Keratinocyte (primary cell): ENCODE data around the gene SNPH. TPM values are rescaled to one million over a fixed set of nuclear protein-coding genes. Genes with fewer than 3 reads are reported as not detected.

Experiments used
- DNase-seq: peaks from one replicate; pipeline ENCODE4 v3.0.0-alpha.2; 2011; ENCODE audit warnings: low read depth, missing footprints, low spot score
- FAIRE-seq: peaks from 2 replicates; lab custom pipeline; 2011; peaks lifted over from hg19 to GRCh38; lab: Jason Lieb, UNC
- H2AFZ ChIP-seq: 2 replicates; pipeline ENCODE4 v1.6.0; 2012; ENCODE audit warnings: low read length, control low read depth, inconsistent platforms; ENCODE audit not compliant: control insufficient read depth
- H3K27ac ChIP-seq: 2 replicates; pipeline ENCODE4 v1.5.1; 2011; ENCODE audit warnings: low read length; ENCODE audit not compliant: control insufficient read depth, insufficient read depth
- H3K27me3 ChIP-seq: 3 replicates; pipeline ENCODE4 v1.6.0; 2011; ENCODE audit warnings: low read length; ENCODE audit not compliant: control insufficient read depth, insufficient read depth; ENCODE audit errors: extremely low read depth
- H3K36me3 ChIP-seq, 2 experiments: 2 replicates in 1 of 2; 3 replicates in 1 of 2; pipeline ENCODE4 v1.5.1; 2011; ENCODE audit warnings: low read length in 2 of 2, mild to moderate bottlenecking in 1 of 2; ENCODE audit not compliant: control insufficient read depth in 2 of 2, insufficient read depth in 2 of 2; ENCODE audit errors: extremely low read depth in 1 of 2
- H3K4me1 ChIP-seq: 3 replicates; pipeline ENCODE4 v1.5.1; 2011; ENCODE audit warnings: low read length; ENCODE audit not compliant: control insufficient read depth, insufficient read depth; ENCODE audit errors: extremely low read depth
- H3K4me2 ChIP-seq: 3 replicates; pipeline ENCODE4 v1.6.0; 2011; ENCODE audit warnings: low read depth, low read length; ENCODE audit not compliant: control insufficient read depth, insufficient read depth; ENCODE audit errors: extremely low read depth
- H3K4me3 ChIP-seq, 3 experiments: fragments of 200-600 bp in 1 of 3; sonication (generic) in 1 of 3; 2 replicates in 2 of 3; 3 replicates in 1 of 3; pipeline ENCODE4 v1.5.1; 2011 to 2016; ENCODE audit warnings: low read length in 3 of 3, mild to moderate bottlenecking in 3 of 3, control low read depth in 2 of 3, inconsistent platforms in 1 of 3, low read depth in 1 of 3, mixed read lengths in 1 of 3, mixed run types in 1 of 3, moderate library complexity in 1 of 3; ENCODE audit not compliant: control insufficient read depth in 2 of 3, insufficient read depth in 2 of 3; ENCODE audit errors: extremely low read depth in 1 of 3
- H3K79me2 ChIP-seq: 2 replicates; pipeline ENCODE4 v1.6.0; 2012; ENCODE audit warnings: low read length; ENCODE audit not compliant: control insufficient read depth, insufficient read depth
- H3K9ac ChIP-seq: 3 replicates; pipeline ENCODE4 v1.6.0; 2011; ENCODE audit warnings: low read length; ENCODE audit not compliant: control insufficient read depth, insufficient read depth; ENCODE audit errors: extremely low read depth
- H3K9me1 ChIP-seq: 3 replicates; pipeline ENCODE4 v1.6.0; 2011; ENCODE audit warnings: low read length; ENCODE audit not compliant: control insufficient read depth, insufficient read depth; ENCODE audit errors: extremely low read depth
- H3K9me3 ChIP-seq: 2 replicates; pipeline ENCODE4 v1.5.1; 2012; ENCODE audit warnings: low read depth, low read length; ENCODE audit not compliant: control insufficient read depth
- H4K20me1 ChIP-seq: 3 replicates; pipeline ENCODE4 v1.6.0; 2011; ENCODE audit warnings: low read length; ENCODE audit not compliant: control insufficient read depth, insufficient read depth; ENCODE audit errors: extremely low read depth
- EZH2 ChIP-seq: IDR thresholded peaks from one replicate; pipeline ENCODE4 v1.6.1; 2012; ENCODE audit warnings: inconsistent platforms, mild to moderate bottlenecking, low read length, moderate library complexity
- dilution Hi-C: fragments of 300-500 bp; cut with MboI; formaldehyde crosslinking; loops from one replicate; pipeline ENCODE4 v1.7.0; 2020; ENCODE audit warnings: low sequenced_read_pairs; ENCODE audit not compliant: extremely low pct_ligation_motif_present
- polyA plus RNA-seq, 5 experiments: library from polyadenylated mRNA; depleted of rRNA in 3 of 5; stranded (reverse) in 3 of 5; stranded (forward) in 1 of 5; unstranded in 1 of 5; fragments of >200 nt; gene quantifications; 1 replicate in 1 of 5; 2 replicates in 3 of 5; 3 replicates in 1 of 5; pipeline versions ENCODE4 v1.2.1 to v1.2.3, GENCODE V29; 2011 to 2012; ENCODE audit warnings: missing spikeins in 2 of 5, low read depth in 1 of 5, low replicate concordance in 1 of 5
- TF ChIP-seq, protein P1 (sequence below), 3 experiments: IDR thresholded peaks in 1 of 3; conservative IDR thresholded peaks in 1 of 3; optimal IDR thresholded peaks in 1 of 3; 2 replicates in 2 of 3; 3 replicates in 1 of 3; pipeline versions ENCODE3 to v1.5.1; 2011; ENCODE audit warnings: low read length in 3 of 3, mild to moderate bottlenecking in 3 of 3, moderate library complexity in 2 of 3, control low read depth in 1 of 3, inconsistent platforms in 1 of 3; ENCODE audit not compliant: insufficient read depth in 2 of 3; ENCODE audit errors: extremely low read depth in 1 of 3

Gene SNPH
- polyA plus RNA-seq, 1 donor (not counting 4 experiments of a cell fraction or from before 2014, with no cell fraction given): 1.3 TPM

DNA sequence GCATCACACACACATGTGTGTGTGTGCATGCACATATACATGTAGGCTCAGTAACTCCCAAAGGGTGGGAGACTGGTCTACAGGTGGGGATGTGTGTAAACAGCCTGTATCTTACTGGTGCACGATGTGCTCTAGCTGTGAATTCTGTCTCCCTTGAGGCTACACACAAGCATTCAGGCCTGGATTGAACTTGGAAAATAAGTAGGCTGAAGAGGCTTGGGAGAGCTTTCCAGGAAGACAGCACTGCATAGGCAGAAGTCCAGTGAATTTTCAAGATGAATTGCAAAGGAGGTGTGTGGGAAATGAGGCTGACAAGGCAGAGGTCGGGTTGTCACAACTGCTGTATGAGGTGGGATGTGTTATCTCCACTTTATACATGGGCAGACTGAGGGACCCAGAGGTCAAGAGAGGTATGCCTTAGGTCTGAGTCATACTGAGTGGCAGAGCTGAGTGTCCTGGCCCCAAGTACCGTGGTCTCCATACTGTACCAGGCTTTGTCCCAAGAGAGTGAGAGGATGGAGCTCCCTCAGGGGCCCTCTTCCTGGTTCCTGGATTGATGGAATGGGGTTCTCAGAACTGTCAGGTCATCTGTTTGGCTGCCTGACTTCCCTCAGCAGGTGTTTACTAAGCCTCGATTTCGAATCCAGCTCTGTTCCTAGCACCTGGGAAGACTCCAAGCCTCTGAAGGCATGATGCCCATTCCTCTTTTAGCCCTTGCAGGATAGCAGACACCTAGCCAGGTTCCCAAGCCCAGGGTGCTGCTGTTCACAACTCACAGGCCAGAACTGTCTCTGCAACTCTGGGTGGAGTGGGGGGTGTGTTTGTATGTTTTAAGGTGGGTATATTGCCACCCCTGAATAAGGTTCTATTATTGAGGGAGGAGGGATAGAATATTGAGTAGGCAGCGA, 14.4 kb downstream of the SNPH start:
- H3K9me3 ChIP-seq: no peaks in the 10 kb centered on the region
- no peaks in the 10 kb centered on the region for H3K79me2 ChIP-seq
- no peak for TF ChIP-seq EZH2
- TF ChIP-seq, protein P1, sequence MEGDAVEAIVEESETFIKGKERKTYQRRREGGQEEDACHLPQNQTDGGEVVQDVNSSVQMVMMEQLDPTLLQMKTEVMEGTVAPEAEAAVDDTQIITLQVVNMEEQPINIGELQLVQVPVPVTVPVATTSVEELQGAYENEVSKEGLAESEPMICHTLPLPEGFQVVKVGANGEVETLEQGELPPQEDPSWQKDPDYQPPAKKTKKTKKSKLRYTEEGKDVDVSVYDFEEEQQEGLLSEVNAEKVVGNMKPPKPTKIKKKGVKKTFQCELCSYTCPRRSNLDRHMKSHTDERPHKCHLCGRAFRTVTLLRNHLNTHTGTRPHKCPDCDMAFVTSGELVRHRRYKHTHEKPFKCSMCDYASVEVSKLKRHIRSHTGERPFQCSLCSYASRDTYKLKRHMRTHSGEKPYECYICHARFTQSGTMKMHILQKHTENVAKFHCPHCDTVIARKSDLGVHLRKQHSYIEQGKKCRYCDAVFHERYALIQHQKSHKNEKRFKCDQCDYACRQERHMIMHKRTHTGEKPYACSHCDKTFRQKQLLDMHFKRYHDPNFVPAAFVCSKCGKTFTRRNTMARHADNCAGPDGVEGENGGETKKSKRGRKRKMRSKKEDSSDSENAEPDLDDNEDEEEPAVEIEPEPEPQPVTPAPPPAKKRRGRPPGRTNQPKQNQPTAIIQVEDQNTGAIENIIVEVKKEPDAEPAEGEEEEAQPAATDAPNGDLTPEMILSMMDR (optimal IDR thresholded peaks at IDR 0.05 in 1 of 3, IDR thresholded peaks at IDR 0.05 in 1 of 3, conservative IDR thresholded peaks at IDR 0.05 in 1 of 3; ENCODE audit: extremely low read depth in 1 of 3, insufficient read depth in 2 of 3, low read length in 3 of 3): no peak
- no peaks in the 10 kb centered on the region for H3K36me3 ChIP-seq
- DNase-seq (no peak), FAIRE-seq (no peak)
- H3K4me1 ChIP-seq: no peaks in the 10 kb centered on the region
- H3K27me3 ChIP-seq: no peaks in the 10 kb centered on the region
- dilution Hi-C loops: no loop called here
- H3K27ac ChIP-seq: no peak overlapping the region
- H3K9ac ChIP-seq: no peak overlapping the region
- H3K4me2 ChIP-seq: no peak overlapping the region
- H2AFZ ChIP-seq: no peak overlapping the region
- H4K20me1 ChIP-seq: no peaks in the 10 kb centered on the region
- H3K9me1 ChIP-seq: no peaks in the 10 kb centered on the region
- H3K4me3 ChIP-seq: no peak overlapping the region

DNA sequence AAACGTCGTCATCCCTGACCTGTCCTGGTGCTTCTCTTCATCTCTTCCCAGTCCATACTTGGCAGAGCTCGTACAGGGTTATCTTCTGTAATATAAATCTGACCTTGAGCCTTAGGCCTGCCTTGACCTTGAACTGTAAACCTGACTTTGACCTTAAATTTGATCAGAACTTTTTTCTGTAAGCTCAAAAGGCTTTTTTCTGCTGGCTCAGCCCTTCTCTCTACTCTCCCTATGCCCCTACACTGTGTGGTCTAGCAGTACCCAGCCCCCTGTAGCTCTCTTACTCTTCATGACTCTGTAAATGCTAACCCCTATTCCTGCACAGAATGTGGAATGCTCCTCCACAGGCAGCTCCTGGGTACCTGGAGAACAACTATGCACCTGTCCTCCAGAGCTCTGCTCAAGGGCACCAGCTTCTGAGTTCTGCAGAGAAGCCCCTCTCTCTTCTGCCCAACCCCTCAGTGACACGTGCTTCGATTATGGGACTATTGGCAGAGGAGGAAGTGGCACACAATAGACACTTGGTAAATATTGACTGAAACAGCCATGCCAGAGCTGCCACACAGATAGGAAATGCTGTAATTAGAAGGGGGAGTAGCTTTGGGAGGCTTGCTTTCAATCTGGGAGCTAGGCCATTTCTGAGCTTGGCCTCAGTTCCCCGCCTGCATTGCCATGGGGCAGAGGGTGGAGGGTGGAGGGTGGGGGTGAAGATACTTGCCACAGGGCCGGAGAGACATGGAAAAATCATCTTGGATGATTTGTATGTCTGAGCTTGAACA, 15.4 kb downstream of the SNPH start:
- no peaks in the 10 kb centered on the region for H3K4me1 ChIP-seq
- no peaks in the 10 kb centered on the region for H3K79me2 ChIP-seq
- no peak for FAIRE-seq
- no peaks in the 10 kb centered on the region for H3K27me3 ChIP-seq
- H3K4me2 ChIP-seq: no peak overlapping the region
- no peak for DNase-seq
- no peak overlapping the region for H2AFZ ChIP-seq
- no peaks in the 10 kb centered on the region for H3K9me1 ChIP-seq
- no peak for TF ChIP-seq EZH2
- TF ChIP-seq, protein P1 (optimal IDR thresholded peaks at IDR 0.05 in 1 of 3, IDR thresholded peaks at IDR 0.05 in 1 of 3, conservative IDR thresholded peaks at IDR 0.05 in 1 of 3; ENCODE audit: extremely low read depth in 1 of 3, insufficient read depth in 2 of 3, low read length in 3 of 3): no peak
- dilution Hi-C loops: no loop called here
- no peak overlapping the region for H3K4me3 ChIP-seq
- no peaks in the 10 kb centered on the region for H3K9me3 ChIP-seq
- no peaks in the 10 kb centered on the region for H3K36me3 ChIP-seq
- no peak overlapping the region for H3K27ac ChIP-seq
- H4K20me1 ChIP-seq: no peaks in the 10 kb centered on the region
- H3K9ac ChIP-seq: no peak overlapping the region
